HCT116 (cell line): Measurements from ENCODE around the gene GDAP1L1. TPM values are rescaled to one million over a fixed set of nuclear protein-coding genes. Genes with fewer than 3 reads are reported as not detected.

Experiments
- ATAC-seq: fragments of 200-7000 bp; cut with Tn5 transposase; 2 replicates; pipeline ENCODE4 v1.9.1; 2020; ENCODE audit warnings: mild to moderate bottlenecking, moderate library complexity
- BruUV-seq: library from RNA; stranded (reverse); fragments of 400-500 nt; replicated peaks from 2 replicates; lab custom pipeline; 2021; lab: Mats Ljungman, UMichigan
- CTCF ChIA-PET: fragments of 300-600 bp; sonication (Branson Sonifier 250); formaldehyde crosslinking; loops from one replicate; lab custom pipeline; 2021; ENCODE audit warnings: antibody characterized with exemption; lab: Charles Lee
- POLR2A ChIA-PET: fragments of 300-600, 350-600 bp; sonication (Branson Sonifier 250); formaldehyde crosslinking; loops from one replicate; lab custom pipeline; 2021; ENCODE audit warnings: antibody characterized with exemption; lab: Charles Lee
- RAD21 ChIA-PET, 2 experiments: fragments of 300-600 bp; sonication (Branson Sonifier 250); formaldehyde crosslinking; loops; one replicate each; lab custom pipeline; 2023; ENCODE audit warnings: low total read pairs in 2 of 2; ENCODE audit not compliant: uncharacterized antibody in 2 of 2, unreplicated experiment in 2 of 2, low non-redundant PET in 1 of 2; lab: Charles Lee
- DNase-seq: peaks from one replicate; pipeline ENCODE4 v3.0.0-alpha.2; 2010; ENCODE audit warnings: low read depth, low spot score
- H2AFZ ChIP-seq: fragments of 200-600 bp; shearing (Covaris generic), sonication (generic); 2 replicates; pipeline ENCODE4 v1.6.1; 2017; ENCODE audit warnings: low read depth, mixed run types, mixed read lengths, antibody characterized with exemption, low read length; ENCODE audit not compliant: poor library complexity, severe bottlenecking
- H3K27ac ChIP-seq: 2 replicates; pipeline ENCODE4 v1.5.1; 2012; ENCODE audit warnings: low read depth, low read length
- H3K27me3 ChIP-seq: fragments of 200-600 bp; sonication (generic); 2 replicates; pipeline ENCODE4 v1.6.1; 2016; ENCODE audit warnings: mixed run types, low read length, mixed read lengths; ENCODE audit not compliant: insufficient read depth
- H3K36me3 ChIP-seq, 2 experiments: fragments of 200-500 bp in 1 of 2; fragments of 200-600 bp in 1 of 2; sonication (Bioruptor generic) in 1 of 2; sonication (generic) in 1 of 2; 2 replicates each; pipeline versions ENCODE4 v1.5.1 to v1.6.1; 2014 to 2016; ENCODE audit warnings: low read length in 2 of 2, inconsistent platforms in 1 of 2, mixed read lengths in 1 of 2, mixed run types in 1 of 2; ENCODE audit not compliant: insufficient read depth in 2 of 2, control insufficient read depth in 1 of 2
- H3K4me1 ChIP-seq, 2 experiments: fragments of 200-600 bp in 1 of 2; sonication (generic) in 1 of 2; 2 replicates each; pipeline versions ENCODE4 v1.5.1 to v1.6.1; 2012 to 2017; ENCODE audit warnings: low read length in 2 of 2, inconsistent platforms in 1 of 2, mild to moderate bottlenecking in 1 of 2, mixed read lengths in 1 of 2, mixed run types in 1 of 2, moderate library complexity in 1 of 2; ENCODE audit not compliant: insufficient read depth in 2 of 2, control insufficient read depth in 1 of 2
- H3K4me2 ChIP-seq: fragments of 200-600 bp; sonication (generic); 2 replicates; pipeline ENCODE4 v1.6.1; 2017; ENCODE audit warnings: mixed run types, low read length, mixed read lengths
- H3K4me3 ChIP-seq, 2 experiments: fragments of 200-600 bp in 1 of 2; sonication (generic) in 1 of 2; replicated peaks in 1 of 2; 2 replicates each; pipeline ENCODE4 v1.5.1; 2011 to 2016; ENCODE audit warnings: low read length in 2 of 2, control low read depth in 1 of 2, low read depth in 1 of 2, mild to moderate bottlenecking in 1 of 2, mixed read lengths in 1 of 2, mixed run types in 1 of 2
- H3K79me2 ChIP-seq: fragments of 200-600 bp; sonication (generic); 2 replicates; pipeline ENCODE4 v1.6.1; 2017; ENCODE audit warnings: mild to moderate bottlenecking, mixed run types, low read length, moderate library complexity, mixed read lengths; ENCODE audit not compliant: insufficient read depth
- H3K9ac ChIP-seq: fragments of 200-600 bp; sonication (generic); 2 replicates; pipeline ENCODE4 v1.6.1; 2016; ENCODE audit warnings: low read length, mixed read lengths
- H3K9me2 ChIP-seq: fragments of 200-600 bp; sonication (generic), shearing (Covaris generic); 2 replicates; pipeline ENCODE4 v1.6.1; 2017; ENCODE audit warnings: mixed run types, mild to moderate bottlenecking, moderate library complexity; ENCODE audit not compliant: insufficient read depth
- H3K9me3 ChIP-seq, 2 experiments: fragments of 200-500 bp in 1 of 2; fragments of 200-600 bp in 1 of 2; sonication (Bioruptor generic) in 1 of 2; sonication (generic) in 1 of 2; 2 replicates each; pipeline ENCODE4 v1.6.1; 2014 to 2017; ENCODE audit warnings: low read length in 2 of 2, mixed read lengths in 2 of 2, inconsistent platforms in 1 of 2, low read depth in 1 of 2, mild to moderate bottlenecking in 1 of 2, mixed run types in 1 of 2, moderate library complexity in 1 of 2; ENCODE audit not compliant: control insufficient read depth in 1 of 2, insufficient read depth in 1 of 2
- H4K20me1 ChIP-seq: fragments of 200-600 bp; sonication (generic), shearing (Covaris generic); 2 replicates; pipeline ENCODE4 v1.6.1; 2017; ENCODE audit warnings: mixed run types, mild to moderate bottlenecking, moderate library complexity; ENCODE audit not compliant: insufficient read depth
- FOSL1 ChIP-seq: IDR thresholded peaks from 2 replicates; pipeline ENCODE4 v1.6.1; 2012; ENCODE audit warnings: low read depth
- JUND ChIP-seq: IDR thresholded peaks from 2 replicates; pipeline ENCODE4 v1.6.1; 2012
- SP1 ChIP-seq: IDR thresholded peaks from 2 replicates; pipeline ENCODE4 v1.6.1; 2012; ENCODE audit warnings: low read depth
- intact Hi-C: fragments of 100-400 bp; cut with micrococcal nuclease; formaldehyde crosslinking; loops from 2 replicates; pipeline ENCODE4 v1.10.0; 2022
- total RNA-seq: library from RNA; stranded (reverse); gene quantifications from one replicate; pipeline ENCODE4 v1.2.1, GENCODE V29; 2021; ENCODE audit not compliant: unreplicated experiment
- TF ChIP-seq, protein P1 (sequence below), 3 experiments: fragments of 200-600 bp in 1 of 3; sonication (generic) in 1 of 3; IDR thresholded peaks in 2 of 3; conservative IDR thresholded peaks in 1 of 3; 2 replicates each; pipeline ENCODE4 v1.5.1; 2012 to 2017; ENCODE audit warnings: low read depth in 2 of 3, low read length in 2 of 3, antibody characterized with exemption in 1 of 3, borderline replicate concordance in 1 of 3, control low read depth in 1 of 3, mild to moderate bottlenecking in 1 of 3, mixed read lengths in 1 of 3, mixed run types in 1 of 3, moderate library complexity in 1 of 3; ENCODE audit not compliant: insufficient read depth in 1 of 3

GDAP1L1 gene
- total RNA-seq, 1 experiment from 2014 or later: not detected

DNA sequence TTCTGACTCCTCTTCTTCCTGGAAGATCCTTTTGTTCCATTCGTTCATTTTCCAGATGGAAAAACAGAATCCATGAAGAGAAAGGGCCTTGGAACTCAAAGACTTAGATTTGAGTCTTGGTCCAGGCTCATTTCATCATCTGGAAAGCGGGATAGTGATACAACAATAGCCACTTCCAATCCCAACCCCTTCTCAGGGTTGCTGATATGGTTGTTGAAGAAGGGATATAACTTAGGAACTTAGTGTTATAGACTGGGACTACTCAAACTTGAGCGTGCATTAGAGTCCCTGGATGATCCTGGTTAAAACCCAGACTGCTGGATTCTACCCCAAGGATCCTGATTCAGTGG lies 1.3 kb downstream of the GDAP1L1 start:
- no TSS peak for BruUV-seq
- Histone ChIP-seq H3K4me1 (no peaks in the 10 kb centered on the region), H3K27ac (no peak overlapping the region), H3K4me3 (no peak overlapping the region), H3K9me2 (no peaks in the 10 kb centered on the region), H3K9me3 (no peaks in the 10 kb centered on the region), H3K9ac (no peak overlapping the region), H2AFZ (no peak overlapping the region), H3K4me2 (no peak overlapping the region), H4K20me1 (no peaks in the 10 kb centered on the region), H3K79me2 (no peaks in the 10 kb centered on the region), H3K36me3 (no peaks in the 10 kb centered on the region), H3K27me3 (0 out of 2 replicates have a peak, but pooled peaks cover 3% of the 10 kb centered on the region)
- CTCF ChIA-PET: no interaction called here
- ATAC-seq (no peak), DNase-seq (no peak)
- TF ChIP-seq JUND: no peak
- TF ChIP-seq, protein P1, sequence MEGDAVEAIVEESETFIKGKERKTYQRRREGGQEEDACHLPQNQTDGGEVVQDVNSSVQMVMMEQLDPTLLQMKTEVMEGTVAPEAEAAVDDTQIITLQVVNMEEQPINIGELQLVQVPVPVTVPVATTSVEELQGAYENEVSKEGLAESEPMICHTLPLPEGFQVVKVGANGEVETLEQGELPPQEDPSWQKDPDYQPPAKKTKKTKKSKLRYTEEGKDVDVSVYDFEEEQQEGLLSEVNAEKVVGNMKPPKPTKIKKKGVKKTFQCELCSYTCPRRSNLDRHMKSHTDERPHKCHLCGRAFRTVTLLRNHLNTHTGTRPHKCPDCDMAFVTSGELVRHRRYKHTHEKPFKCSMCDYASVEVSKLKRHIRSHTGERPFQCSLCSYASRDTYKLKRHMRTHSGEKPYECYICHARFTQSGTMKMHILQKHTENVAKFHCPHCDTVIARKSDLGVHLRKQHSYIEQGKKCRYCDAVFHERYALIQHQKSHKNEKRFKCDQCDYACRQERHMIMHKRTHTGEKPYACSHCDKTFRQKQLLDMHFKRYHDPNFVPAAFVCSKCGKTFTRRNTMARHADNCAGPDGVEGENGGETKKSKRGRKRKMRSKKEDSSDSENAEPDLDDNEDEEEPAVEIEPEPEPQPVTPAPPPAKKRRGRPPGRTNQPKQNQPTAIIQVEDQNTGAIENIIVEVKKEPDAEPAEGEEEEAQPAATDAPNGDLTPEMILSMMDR (IDR thresholded peaks at IDR 0.05 in 2 of 3, conservative IDR thresholded peaks at IDR 0.05 in 1 of 3; ENCODE audit: borderline replicate concordance in 1 of 3, insufficient read depth in 1 of 3, low read depth in 2 of 3, low read length in 2 of 3): 0 out of 6 replicates have a peak, but pooled peaks of 1 of the 3 experiments have one; percentile 1
- TF ChIP-seq SP1: no peak
- POLR2A ChIA-PET: no interaction called here
- intact Hi-C loops: no loop called here
- RAD21 ChIA-PET: no interaction called here

DNA sequence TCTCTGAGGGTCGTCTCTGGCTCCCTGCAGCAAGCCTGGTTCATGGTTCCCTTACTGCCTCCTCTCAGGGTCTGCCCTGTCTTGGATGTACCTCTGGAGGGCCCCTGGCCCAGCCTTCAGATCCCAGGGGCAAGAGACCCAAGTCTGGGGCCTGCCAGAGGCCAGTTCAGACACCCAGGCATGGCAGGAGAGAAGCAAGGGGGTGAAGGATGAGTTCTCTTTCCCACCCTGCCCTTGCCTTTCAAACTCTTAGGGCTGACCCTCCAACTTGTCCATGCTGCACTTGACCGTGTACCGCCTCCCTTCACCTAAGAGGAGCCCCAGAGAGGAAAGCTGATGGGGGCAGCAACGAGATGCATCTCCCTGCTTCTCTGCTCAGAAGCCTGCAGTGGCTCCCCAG lies 4.2 kb downstream of the GDAP1L1 start:
- ChIA-PET CTCF (no interaction called here), POLR2A (no interaction called here), RAD21 (no interaction called here)
- H3K9ac ChIP-seq: no peak overlapping the region
- 0 out of 2 replicates have a peak, but pooled peaks cover 3% of the 10 kb centered on the region for H3K27me3 ChIP-seq
- no peaks in the 10 kb centered on the region for H3K4me1 ChIP-seq
- TF ChIP-seq FOSL1: no peak
- H2AFZ ChIP-seq: no peak overlapping the region
- no TSS peak for BruUV-seq
- no peak overlapping the region for H3K4me2 ChIP-seq
- H3K4me3 ChIP-seq: no peak overlapping the region
- H3K79me2 ChIP-seq: no peaks in the 10 kb centered on the region
- no peak overlapping the region for H3K27ac ChIP-seq
- intact Hi-C loops: no loop called here
- H3K9me3 ChIP-seq: no peaks in the 10 kb centered on the region
- H3K9me2 ChIP-seq: no peaks in the 10 kb centered on the region
- no peaks in the 10 kb centered on the region for H3K36me3 ChIP-seq
- DNase-seq (no peak), ATAC-seq (no peak)
- H4K20me1 ChIP-seq: no peaks in the 10 kb centered on the region
